HCT116 (cell line): ENCODE results near the gene HESX1. TPM values are rescaled to one million over a fixed set of nuclear protein-coding genes. Genes with fewer than 3 reads are reported as not detected.

Source experiments
- ATAC-seq: fragments of 200-7000 bp; cut with Tn5 transposase; 2 replicates; pipeline ENCODE4 v1.9.1; 2020; ENCODE audit warnings: mild to moderate bottlenecking, moderate library complexity
- BruUV-seq: library from RNA; stranded (reverse); fragments of 400-500 nt; replicated peaks from 2 replicates; lab custom pipeline; 2021; lab: Mats Ljungman, UMichigan
- CTCF ChIA-PET: fragments of 300-600 bp; sonication (Branson Sonifier 250); formaldehyde crosslinking; loops from one replicate; lab custom pipeline; 2021; ENCODE audit warnings: antibody characterized with exemption; lab: Charles Lee
- POLR2A ChIA-PET: fragments of 300-600, 350-600 bp; sonication (Branson Sonifier 250); formaldehyde crosslinking; loops from one replicate; lab custom pipeline; 2021; ENCODE audit warnings: antibody characterized with exemption; lab: Charles Lee
- RAD21 ChIA-PET, 2 experiments: fragments of 300-600 bp; sonication (Branson Sonifier 250); formaldehyde crosslinking; loops; one replicate each; lab custom pipeline; 2023; ENCODE audit warnings: low total read pairs in 2 of 2; ENCODE audit not compliant: uncharacterized antibody in 2 of 2, unreplicated experiment in 2 of 2, low non-redundant PET in 1 of 2; lab: Charles Lee
- DNase-seq: peaks from one replicate; pipeline ENCODE4 v3.0.0-alpha.2; 2010; ENCODE audit warnings: low read depth, low spot score
- H2AFZ ChIP-seq: fragments of 200-600 bp; shearing (Covaris generic), sonication (generic); 2 replicates; pipeline ENCODE4 v1.6.1; 2017; ENCODE audit warnings: low read depth, mixed run types, mixed read lengths, antibody characterized with exemption, low read length; ENCODE audit not compliant: poor library complexity, severe bottlenecking
- H3K27ac ChIP-seq: 2 replicates; pipeline ENCODE4 v1.5.1; 2012; ENCODE audit warnings: low read depth, low read length
- H3K27me3 ChIP-seq: fragments of 200-600 bp; sonication (generic); 2 replicates; pipeline ENCODE4 v1.6.1; 2016; ENCODE audit warnings: mixed run types, low read length, mixed read lengths; ENCODE audit not compliant: insufficient read depth
- H3K36me3 ChIP-seq, 2 experiments: fragments of 200-500 bp in 1 of 2; fragments of 200-600 bp in 1 of 2; sonication (Bioruptor generic) in 1 of 2; sonication (generic) in 1 of 2; 2 replicates each; pipeline versions ENCODE4 v1.5.1 to v1.6.1; 2014 to 2016; ENCODE audit warnings: low read length in 2 of 2, inconsistent platforms in 1 of 2, mixed read lengths in 1 of 2, mixed run types in 1 of 2; ENCODE audit not compliant: insufficient read depth in 2 of 2, control insufficient read depth in 1 of 2
- H3K4me1 ChIP-seq, 2 experiments: fragments of 200-600 bp in 1 of 2; sonication (generic) in 1 of 2; 2 replicates each; pipeline versions ENCODE4 v1.5.1 to v1.6.1; 2012 to 2017; ENCODE audit warnings: low read length in 2 of 2, inconsistent platforms in 1 of 2, mild to moderate bottlenecking in 1 of 2, mixed read lengths in 1 of 2, mixed run types in 1 of 2, moderate library complexity in 1 of 2; ENCODE audit not compliant: insufficient read depth in 2 of 2, control insufficient read depth in 1 of 2
- H3K4me2 ChIP-seq: fragments of 200-600 bp; sonication (generic); 2 replicates; pipeline ENCODE4 v1.6.1; 2017; ENCODE audit warnings: mixed run types, low read length, mixed read lengths
- H3K4me3 ChIP-seq, 2 experiments: fragments of 200-600 bp in 1 of 2; sonication (generic) in 1 of 2; replicated peaks in 1 of 2; 2 replicates each; pipeline ENCODE4 v1.5.1; 2011 to 2016; ENCODE audit warnings: low read length in 2 of 2, control low read depth in 1 of 2, low read depth in 1 of 2, mild to moderate bottlenecking in 1 of 2, mixed read lengths in 1 of 2, mixed run types in 1 of 2
- H3K79me2 ChIP-seq: fragments of 200-600 bp; sonication (generic); 2 replicates; pipeline ENCODE4 v1.6.1; 2017; ENCODE audit warnings: mild to moderate bottlenecking, mixed run types, low read length, moderate library complexity, mixed read lengths; ENCODE audit not compliant: insufficient read depth
- H3K9ac ChIP-seq: fragments of 200-600 bp; sonication (generic); 2 replicates; pipeline ENCODE4 v1.6.1; 2016; ENCODE audit warnings: low read length, mixed read lengths
- H3K9me2 ChIP-seq: fragments of 200-600 bp; sonication (generic), shearing (Covaris generic); 2 replicates; pipeline ENCODE4 v1.6.1; 2017; ENCODE audit warnings: mixed run types, mild to moderate bottlenecking, moderate library complexity; ENCODE audit not compliant: insufficient read depth
- H3K9me3 ChIP-seq, 2 experiments: fragments of 200-500 bp in 1 of 2; fragments of 200-600 bp in 1 of 2; sonication (Bioruptor generic) in 1 of 2; sonication (generic) in 1 of 2; 2 replicates each; pipeline ENCODE4 v1.6.1; 2014 to 2017; ENCODE audit warnings: low read length in 2 of 2, mixed read lengths in 2 of 2, inconsistent platforms in 1 of 2, low read depth in 1 of 2, mild to moderate bottlenecking in 1 of 2, mixed run types in 1 of 2, moderate library complexity in 1 of 2; ENCODE audit not compliant: control insufficient read depth in 1 of 2, insufficient read depth in 1 of 2
- H4K20me1 ChIP-seq: fragments of 200-600 bp; sonication (generic), shearing (Covaris generic); 2 replicates; pipeline ENCODE4 v1.6.1; 2017; ENCODE audit warnings: mixed run types, mild to moderate bottlenecking, moderate library complexity; ENCODE audit not compliant: insufficient read depth
- CBX3 ChIP-seq: IDR thresholded peaks from 2 replicates; pipeline ENCODE4 v1.6.1; 2012; ENCODE audit warnings: low read depth
- CEBPB ChIP-seq: IDR thresholded peaks from 2 replicates; pipeline ENCODE4 v1.6.1; 2012; ENCODE audit warnings: low read depth
- EZH2phosphoT487 ChIP-seq: fragments of 200-600 bp; IDR thresholded peaks from 2 replicates; pipeline ENCODE4 v1.6.1; 2018; ENCODE audit warnings: antibody characterized with exemption, borderline replicate concordance
- FOSL1 ChIP-seq: IDR thresholded peaks from 2 replicates; pipeline ENCODE4 v1.6.1; 2012; ENCODE audit warnings: low read depth
- POLR2A ChIP-seq: IDR thresholded peaks from 2 replicates; pipeline ENCODE4 v1.7.0; 2011; ENCODE audit warnings: borderline replicate concordance; ENCODE audit not compliant: insufficient read depth, insufficient read length; ENCODE audit errors: extremely low read depth
- SP1 ChIP-seq: IDR thresholded peaks from 2 replicates; pipeline ENCODE4 v1.6.1; 2012; ENCODE audit warnings: low read depth
- SRF ChIP-seq: IDR thresholded peaks from 2 replicates; pipeline ENCODE4 v1.6.1; 2012; ENCODE audit warnings: low read depth
- ZBTB33 ChIP-seq: IDR thresholded peaks from 2 replicates; pipeline ENCODE4 v1.6.1; 2011; ENCODE audit warnings: mild to moderate bottlenecking, low read length, moderate library complexity; ENCODE audit not compliant: insufficient replicate concordance; ENCODE audit errors: extremely low read depth
- intact Hi-C: fragments of 100-400 bp; cut with micrococcal nuclease; formaldehyde crosslinking; loops from 2 replicates; pipeline ENCODE4 v1.10.0; 2022
- total RNA-seq: library from RNA; stranded (reverse); gene quantifications from one replicate; pipeline ENCODE4 v1.2.1, GENCODE V29; 2021; ENCODE audit not compliant: unreplicated experiment

Gene HESX1
- total RNA-seq, 1 experiment from 2014 or later: 2.1 TPM

GRCh38 chr3:57227204-57227929 lies 27.6 kb upstream of the HESX1 start, which contains the start of gene APPL1 (continued):
- no peak for TF ChIP-seq CEBPB
- TF ChIP-seq SP1: peak; percentile 84
- TF ChIP-seq CBX3: peak; percentile 56
- no peak for TF ChIP-seq EZH2phosphoT487

GRCh38 chr3:57226176-57226575 lies 26.4 kb upstream of the HESX1 start:
- Histone ChIP-seq H3K36me3 (no peaks in the 10 kb centered on the region), H3K9ac (no peak overlapping the region), H3K27me3 (no peaks in the 10 kb centered on the region), H3K4me1 (peaks cover 4 to 25% of the 10 kb centered on the region in 2 experiments), H3K4me2 (no peak overlapping the region), H4K20me1 (peaks cover 6% of the 10 kb centered on the region; the same call in 1 of the 2 replicates), H2AFZ (peak overlapping the region; percentile 43), H3K4me3 (no peak overlapping the region), H3K9me3 (no peaks in the 10 kb centered on the region), H3K27ac (no peak overlapping the region), H3K79me2 (peaks cover 33% of the 10 kb centered on the region), H3K9me2 (no peaks in the 10 kb centered on the region)
- intact Hi-C loops: loop anchor here (5.0 kb wide), 1 partner anchor 54 kb away; no protein-coding TSS in a partner anchor
- ChIA-PET RAD21 (no interaction called here), CTCF (no interaction called here), POLR2A (no interaction called here)
- DNase-seq (no peak), ATAC-seq (no peak)
- TF ChIP-seq SRF: no peak
- no peak for TF ChIP-seq POLR2A
- no peak for TF ChIP-seq FOSL1
- TF ChIP-seq ZBTB33: no peak
- BruUV-seq: no TSS peak
